GM10266 (cell line): ENCODE data around the gene CREB3.

Experiments
- DNase-seq: peaks from one replicate; pipeline ENCODE4 v3.0.0; 2012; ENCODE audit errors: extremely low spot score
- TF ChIP-seq, protein P1 (sequence below): IDR thresholded peaks from 2 replicates; pipeline ENCODE4 v1.5.1; 2012; ENCODE audit warnings: mild to moderate bottlenecking, low read depth; ENCODE audit not compliant: control insufficient read depth, insufficient read depth; ENCODE audit errors: missing control alignments

The CREB3 gene

GRCh38 chr9:35687972-35688557 lies 44.4 kb upstream of the CREB3 start:
- TF ChIP-seq, protein P1, sequence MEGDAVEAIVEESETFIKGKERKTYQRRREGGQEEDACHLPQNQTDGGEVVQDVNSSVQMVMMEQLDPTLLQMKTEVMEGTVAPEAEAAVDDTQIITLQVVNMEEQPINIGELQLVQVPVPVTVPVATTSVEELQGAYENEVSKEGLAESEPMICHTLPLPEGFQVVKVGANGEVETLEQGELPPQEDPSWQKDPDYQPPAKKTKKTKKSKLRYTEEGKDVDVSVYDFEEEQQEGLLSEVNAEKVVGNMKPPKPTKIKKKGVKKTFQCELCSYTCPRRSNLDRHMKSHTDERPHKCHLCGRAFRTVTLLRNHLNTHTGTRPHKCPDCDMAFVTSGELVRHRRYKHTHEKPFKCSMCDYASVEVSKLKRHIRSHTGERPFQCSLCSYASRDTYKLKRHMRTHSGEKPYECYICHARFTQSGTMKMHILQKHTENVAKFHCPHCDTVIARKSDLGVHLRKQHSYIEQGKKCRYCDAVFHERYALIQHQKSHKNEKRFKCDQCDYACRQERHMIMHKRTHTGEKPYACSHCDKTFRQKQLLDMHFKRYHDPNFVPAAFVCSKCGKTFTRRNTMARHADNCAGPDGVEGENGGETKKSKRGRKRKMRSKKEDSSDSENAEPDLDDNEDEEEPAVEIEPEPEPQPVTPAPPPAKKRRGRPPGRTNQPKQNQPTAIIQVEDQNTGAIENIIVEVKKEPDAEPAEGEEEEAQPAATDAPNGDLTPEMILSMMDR = no peak

DNA sequence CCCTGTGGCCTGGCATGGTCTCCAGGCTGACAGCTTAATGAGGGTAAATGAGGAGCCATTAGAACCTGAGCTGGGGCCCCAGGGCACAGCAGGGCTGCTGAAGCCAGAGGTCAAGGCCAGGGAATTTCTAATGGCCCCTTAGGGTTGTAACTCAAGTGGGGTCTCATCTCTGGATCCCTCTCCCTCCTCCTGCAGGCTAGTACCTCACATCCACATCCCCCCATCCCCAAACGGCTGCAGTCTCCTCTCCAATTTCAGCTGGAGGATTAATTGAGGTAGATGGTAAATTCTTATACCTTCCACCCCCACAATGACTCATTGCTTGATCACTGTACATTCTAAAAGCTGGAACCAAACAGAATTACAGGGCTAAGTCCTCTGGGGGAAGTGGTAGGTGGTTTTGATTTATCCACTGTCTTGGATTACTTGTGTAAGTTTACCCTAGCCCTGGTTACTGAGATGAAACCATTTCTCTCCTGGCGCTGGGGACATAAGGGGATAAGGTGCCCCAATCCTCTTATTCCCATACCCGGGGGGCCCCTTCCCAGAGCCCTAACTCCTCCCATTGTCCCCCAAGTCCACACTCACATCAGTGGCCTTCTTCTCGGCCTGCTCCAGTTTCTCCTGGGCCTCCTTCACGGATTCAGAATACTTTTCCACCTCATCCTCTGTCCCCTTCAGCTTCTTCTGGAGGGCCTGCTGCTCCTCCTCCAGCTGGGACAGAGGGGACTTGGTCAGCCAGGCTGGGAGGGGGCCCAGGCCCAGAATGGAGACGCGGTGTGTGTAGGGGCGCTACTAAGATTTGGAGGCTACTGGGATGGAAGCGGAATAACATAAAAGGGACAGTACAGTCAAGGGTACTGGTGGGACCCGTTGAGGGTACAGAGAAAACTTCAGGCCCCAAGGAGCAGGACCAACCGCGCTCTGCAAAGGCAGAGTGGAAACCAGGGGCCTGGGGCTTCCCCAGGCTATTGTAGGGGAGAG lies 43.6 kb upstream of the CREB3 start:
- TF ChIP-seq, protein P1 = no peak
- no peak for DNase-seq

More at GRCh38 chr9:35687972-35688557, 44.4 kb upstream of the CREB3 start:
- DNase-seq = no peak

GRCh38 chr9:35689542-35690293 lies 42.7 kb upstream of the CREB3 start, which contains the start of gene TPM2:
Gene TPM2 (minus strand): TSS chr9:35689925. CDS start chr9:35689817, 108 bp downstream.
- peak; percentile 69 for DNase-seq
- TF ChIP-seq, protein P1 = no peak

- no peak for DNase-seq
Measured at GRCh38 chr9:35690294-35690613, 42.2 kb upstream of the CREB3 start.

GRCh38 chr9:35690614-35691333 lies 41.7 kb upstream of the CREB3 start:
- TF ChIP-seq, protein P1 = no peak
- DNase-seq = peak; percentile 67

More at GRCh38 chr9:35690294-35690613, 42.2 kb upstream of the CREB3 start:
- TF ChIP-seq, protein P1 = no peak

DNA sequence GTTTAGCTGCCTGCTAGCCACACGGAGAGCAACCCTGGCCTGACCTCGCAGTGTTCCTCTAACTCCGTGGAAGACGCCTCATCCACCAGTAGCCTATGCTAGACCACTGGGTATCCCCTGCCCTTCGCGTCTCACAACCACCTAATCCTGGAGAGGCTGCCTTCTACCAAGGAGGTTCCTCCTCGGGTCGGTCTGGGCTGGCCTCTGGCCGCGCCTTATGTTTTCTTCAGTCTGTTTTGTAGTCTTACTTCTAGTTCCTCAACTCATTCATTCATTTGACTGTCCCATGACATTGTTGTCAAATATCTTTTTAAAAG lies 41.2 kb upstream of the CREB3 start:
- TF ChIP-seq, protein P1 = no peak
- peak; percentile 67 for DNase-seq
